NCI-H82 treated with DMSO at 0.1 percent for 48 hours (cell line): ENCODE results near the gene ESYT1.
A peak's percentile ranks its signal among the peaks of the same experiment; 100 is the strongest.

Experiments
- DNase-seq: peaks from one replicate; lab custom pipeline; 2025; ENCODE audit not compliant: unreplicated experiment; lab: John Stamatoyannopoulos, UW

The ESYT1 gene

DNA sequence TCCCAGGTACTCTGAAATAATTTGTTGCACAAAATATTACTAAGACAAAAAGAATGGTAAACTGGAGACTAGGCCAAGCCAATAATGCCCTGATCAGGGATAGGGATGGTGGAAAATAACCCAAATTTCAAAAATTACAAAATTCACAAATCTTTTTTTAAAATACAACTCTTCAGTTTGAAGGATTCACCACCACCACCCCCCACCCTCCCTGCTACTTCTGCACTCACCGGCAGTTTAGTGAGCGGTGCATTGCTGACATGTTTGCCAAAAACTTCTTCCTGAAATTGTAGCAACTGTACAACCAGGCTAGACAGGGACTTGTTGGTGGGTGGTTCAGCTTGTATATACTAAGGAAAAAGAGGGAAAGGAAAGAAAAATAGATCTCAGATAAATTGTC, 58.9 kb downstream of the ESYT1 start:
- DNase-seq: no peak

DNA sequence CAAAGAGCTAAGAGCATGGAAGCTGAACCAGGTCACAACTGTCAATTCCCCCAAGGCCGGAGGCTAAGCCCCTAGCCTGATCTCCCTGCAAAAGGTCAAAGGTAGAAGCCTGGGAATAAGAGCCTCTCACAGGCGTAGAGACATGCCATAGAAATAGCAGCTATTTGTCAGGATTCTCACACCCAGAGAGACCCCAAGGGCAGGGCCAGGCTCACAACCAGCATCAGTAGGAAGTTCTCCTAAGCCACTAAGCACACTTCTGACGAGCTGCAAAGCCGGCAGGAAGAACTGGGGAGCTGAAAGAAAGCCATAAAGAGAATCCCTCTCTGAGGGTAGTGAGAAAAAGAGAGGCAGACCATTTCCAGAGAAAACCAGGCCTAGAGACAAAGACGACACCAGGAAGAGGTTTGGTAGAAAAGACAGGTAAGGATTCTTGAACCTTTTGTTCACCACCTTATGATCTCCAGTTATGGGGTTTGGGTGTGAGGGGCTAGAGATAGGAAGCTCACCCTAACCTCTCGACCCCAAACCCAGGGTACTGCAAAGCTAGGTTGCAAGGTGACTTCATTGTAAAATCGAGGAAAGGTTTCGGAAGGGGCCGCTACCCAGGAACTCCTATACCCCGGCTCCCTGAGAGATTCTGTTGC, 60.2 kb downstream of the ESYT1 start:
- DNase-seq: no peak

DNA sequence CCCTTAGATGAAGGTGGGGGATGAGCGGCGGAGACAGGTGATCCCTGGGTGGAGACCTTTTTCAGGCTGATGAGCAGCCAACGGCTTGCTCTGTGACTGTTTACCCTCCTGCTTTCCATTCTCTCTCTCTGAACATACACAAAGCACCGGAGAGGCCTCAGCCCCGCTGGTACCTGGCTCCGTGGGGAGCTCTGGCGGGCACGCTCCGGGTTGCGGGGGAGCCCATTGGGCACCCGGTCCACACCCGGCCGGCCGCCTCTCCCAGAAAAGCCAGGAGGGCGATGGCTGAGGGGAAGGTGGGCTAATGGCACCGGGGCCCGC, 60.7 kb downstream of the ESYT1 start:
- no peak for DNase-seq

DNA sequence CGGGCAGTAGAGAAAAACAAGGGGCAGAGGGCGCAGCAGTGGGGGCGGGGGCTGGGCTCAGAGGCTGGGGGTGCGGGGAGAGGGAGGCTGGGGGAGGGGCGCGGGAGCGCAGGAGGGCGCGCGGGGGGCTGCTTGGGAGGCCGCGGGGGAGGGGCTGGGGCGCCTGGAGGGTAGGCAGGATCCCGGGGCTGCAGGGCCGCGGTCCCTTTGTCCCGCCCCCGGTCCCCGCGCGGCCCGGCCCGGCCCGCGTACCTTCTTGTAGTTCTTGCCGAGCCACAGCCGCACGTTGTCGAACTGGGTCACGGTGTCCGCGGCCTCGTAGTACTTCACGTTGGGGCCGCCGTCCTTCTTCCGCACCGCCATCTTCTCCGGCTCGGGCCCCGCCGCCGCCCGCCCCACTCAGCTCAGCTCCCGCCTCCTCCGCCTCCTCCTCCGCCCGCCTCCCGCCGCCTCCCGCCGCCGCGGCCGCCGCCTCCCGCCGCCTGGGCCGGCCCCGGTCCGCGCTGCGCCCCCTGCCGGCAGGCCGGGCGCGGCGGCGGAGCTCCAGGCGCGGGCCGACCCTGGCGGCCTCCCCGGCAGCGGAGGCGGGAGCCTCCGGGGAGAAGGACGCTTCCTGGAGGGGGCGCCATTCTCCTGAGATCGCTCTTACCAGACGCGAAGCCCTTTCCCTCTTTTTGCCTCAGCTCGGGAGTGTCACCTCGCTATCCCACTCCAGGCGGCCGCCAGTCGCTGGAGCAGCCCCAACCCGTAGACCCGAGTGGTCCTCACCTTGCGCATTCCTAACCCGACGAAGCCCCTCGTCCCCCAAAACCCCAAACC, 61.2 kb downstream of the ESYT1 start, which contains the start of gene SMARCC2:
Gene SMARCC2 (minus strand): TSS at position 385 of the 819 bp plus-strand sequence. CDS start 22 bp downstream, at position 363.
- DNase-seq: peak; percentile 71

DNA sequence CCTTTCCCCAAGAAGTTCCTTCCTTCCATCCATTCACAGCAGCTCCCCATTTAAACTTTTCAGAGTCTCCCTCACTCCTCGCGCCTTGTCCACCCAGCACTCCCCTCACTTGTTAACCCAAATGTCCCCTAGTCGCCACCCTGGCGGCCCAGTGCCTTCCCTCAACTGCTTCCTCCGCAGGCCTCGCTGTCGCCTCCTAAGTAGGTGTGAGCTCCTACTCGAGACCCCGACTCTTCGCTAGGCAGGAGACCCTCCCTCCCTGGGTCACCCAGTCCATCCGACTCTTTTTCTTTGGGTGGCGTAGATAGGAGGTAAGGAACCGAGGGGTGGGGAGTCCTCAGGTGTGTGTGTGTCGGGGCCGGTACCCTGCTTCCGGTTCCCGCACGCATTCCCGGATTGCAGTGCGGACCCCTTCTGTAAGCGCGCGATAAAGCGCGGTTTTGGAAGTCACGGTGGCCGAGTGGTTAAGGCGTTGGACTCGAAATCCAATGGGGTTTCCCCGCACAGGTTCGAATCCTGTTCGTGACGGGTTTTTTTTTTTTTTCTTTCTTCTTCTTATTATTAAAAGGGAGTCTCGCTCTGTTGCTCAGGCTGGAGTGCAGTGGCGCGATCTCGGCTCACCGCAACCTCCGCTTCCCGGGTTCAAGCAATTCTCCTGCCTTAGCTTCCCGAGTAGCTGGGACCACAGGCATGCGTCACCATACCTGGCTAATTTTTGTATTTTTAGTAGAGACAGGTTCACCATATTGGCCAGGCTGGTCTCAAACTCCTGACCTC, 62.0 kb downstream of the ESYT1 start:
- peak; percentile 69 for DNase-seq

DNA sequence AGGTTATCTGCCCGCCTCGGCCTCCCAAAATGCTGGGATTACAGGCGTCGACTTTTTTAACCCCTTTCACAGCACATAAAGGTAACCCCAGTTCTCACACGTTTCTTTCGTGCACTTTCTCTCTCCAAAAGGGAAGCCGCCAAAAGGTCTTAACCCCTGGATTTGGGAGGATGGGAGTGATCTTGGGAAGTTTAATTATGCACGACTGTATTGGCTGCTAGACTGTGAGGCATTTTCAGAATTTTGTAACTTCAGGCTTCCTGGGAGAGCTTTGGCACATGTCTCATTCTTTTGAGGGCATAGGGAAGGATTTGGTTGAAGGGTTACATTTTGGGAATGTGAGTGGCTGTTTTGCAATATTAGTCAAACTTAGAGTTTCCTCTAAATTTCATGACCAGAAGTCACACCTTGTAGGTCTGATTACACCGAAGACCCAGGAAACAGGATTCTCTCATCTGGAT, 62.7 kb downstream of the ESYT1 start:
- no peak for DNase-seq

DNA sequence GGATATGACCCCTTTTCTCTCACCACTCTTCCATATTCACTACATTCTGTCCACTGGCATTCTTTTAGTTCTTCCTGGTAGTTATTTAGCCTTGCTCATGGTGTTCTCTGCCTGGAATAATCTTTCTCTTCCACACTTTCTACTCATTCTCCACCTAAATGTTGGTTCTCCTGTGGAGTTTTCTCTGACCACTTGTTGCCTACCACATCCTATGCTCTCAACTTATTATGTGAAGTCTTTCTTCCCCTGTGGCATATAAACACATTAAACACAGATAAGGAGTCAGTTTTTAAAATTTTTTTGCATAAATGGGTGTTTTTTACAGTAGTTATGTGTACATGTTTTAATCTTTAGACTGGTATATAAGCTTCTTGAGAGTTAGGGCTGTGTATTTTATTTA, 64.5 kb downstream of the ESYT1 start:
- no peak for DNase-seq

DNA sequence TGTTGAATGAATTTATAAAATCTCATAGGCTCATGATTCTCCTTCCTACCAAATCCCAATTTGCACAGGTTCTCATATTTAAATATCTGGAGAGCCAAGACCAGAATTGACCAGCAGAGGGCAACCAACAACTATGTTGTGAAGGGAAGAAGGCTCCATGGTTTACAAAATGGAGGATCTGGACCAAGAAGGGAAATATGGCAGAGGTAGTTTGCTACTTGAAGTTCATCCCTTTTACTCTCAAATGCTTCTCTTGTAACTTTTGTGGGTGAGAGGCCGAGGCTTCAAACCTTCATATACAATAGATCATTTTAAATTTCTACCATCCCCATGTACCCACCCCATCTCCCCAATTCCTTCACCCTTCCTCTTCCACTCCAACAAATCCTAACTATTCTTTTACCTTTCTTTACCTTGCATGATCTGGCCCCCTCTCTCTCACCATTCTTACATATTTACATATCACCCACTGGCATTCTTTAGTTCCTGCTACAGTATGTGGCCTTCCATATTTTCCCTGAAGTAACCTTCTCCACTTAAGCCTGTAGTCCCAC, 65.0 kb downstream of the ESYT1 start:
- DNase-seq: peak; percentile 64
